ENCODE data around the gene NEDD9. TPM values are rescaled to one million over a fixed set of nuclear protein-coding genes. Genes with fewer than 3 reads are reported as not detected.

NEDD9 gene
- polyA plus RNA-seq, 1 donor (not counting 4 experiments of a cell fraction or from before 2014, with no cell fraction given): 3.3 TPM

- no peak for FAIRE-seq
These were observed 31.6 kb upstream of the NEDD9 start for GRCh38 chr6:11264100-11264499.

GRCh38 chr6:11263291-11263775, 30.9 kb upstream of the NEDD9 start:
- Histone ChIP-seq H3K9me3 (ENCODE audit: control insufficient read depth, low read depth, low read length) (no peaks in the 10 kb centered on the region), H3K9me1 (ENCODE audit: control insufficient read depth, extremely low read depth, insufficient read depth, low read length) (no peaks in the 10 kb centered on the region), H3K27me3 (ENCODE audit: control insufficient read depth, extremely low read depth, insufficient read depth, low read length) (no peaks in the 10 kb centered on the region), H4K20me1 (ENCODE audit: control insufficient read depth, extremely low read depth, insufficient read depth, low read length) (no peaks in the 10 kb centered on the region), H3K27ac (ENCODE audit: control insufficient read depth, insufficient read depth, low read length) (no peak overlapping the region), H2AFZ (ENCODE audit: control insufficient read depth, low read length) (peak overlapping the region; percentile 57), H3K36me3 (ENCODE audit: control insufficient read depth in 2 of 2, extremely low read depth in 1 of 2, insufficient read depth in 2 of 2, low read length in 2 of 2) (no peaks in the 10 kb centered on the region), H3K4me1 (ENCODE audit: control insufficient read depth, extremely low read depth, insufficient read depth, low read length) (peaks cover 12% of the 10 kb centered on the region), H3K79me2 (ENCODE audit: control insufficient read depth, insufficient read depth, low read length) (no peaks in the 10 kb centered on the region), H3K4me3 (ENCODE audit: control insufficient read depth in 2 of 3, extremely low read depth in 1 of 3, insufficient read depth in 2 of 3, low read depth in 1 of 3, low read length in 3 of 3) (no peak overlapping the region), H3K4me2 (ENCODE audit: control insufficient read depth, extremely low read depth, insufficient read depth, low read depth, low read length) (peak overlapping the region; percentile 50), H3K9ac (ENCODE audit: control insufficient read depth, extremely low read depth, insufficient read depth, low read length) (no peak overlapping the region)
- FAIRE-seq: peak; percentile 81
- TF ChIP-seq EZH2 (IDR thresholded peaks at IDR 0.05; ENCODE audit: low read length) (no peak), CTCF (optimal IDR thresholded peaks at IDR 0.05 in 1 of 3, IDR thresholded peaks at IDR 0.05 in 1 of 3, conservative IDR thresholded peaks at IDR 0.05 in 1 of 3; ENCODE audit: extremely low read depth in 1 of 3, insufficient read depth in 2 of 3, low read length in 3 of 3) (no peak)
- no peak for DNase-seq (ENCODE audit: low read depth, low spot score)
- dilution Hi-C loops (cut with MboI; ENCODE audit: extremely low pct_ligation_motif_present, low sequenced_read_pairs): no loop called here

More at GRCh38 chr6:11264100-11264499, 31.6 kb upstream of the NEDD9 start:
- Histone ChIP-seq H3K9me1 (ENCODE audit: control insufficient read depth, extremely low read depth, insufficient read depth, low read length) (no peaks in the 10 kb centered on the region), H3K79me2 (ENCODE audit: control insufficient read depth, insufficient read depth, low read length) (no peaks in the 10 kb centered on the region), H3K27me3 (ENCODE audit: control insufficient read depth, extremely low read depth, insufficient read depth, low read length) (no peaks in the 10 kb centered on the region), H3K9ac (ENCODE audit: control insufficient read depth, extremely low read depth, insufficient read depth, low read length) (no peak overlapping the region), H3K36me3 (ENCODE audit: control insufficient read depth in 2 of 2, extremely low read depth in 1 of 2, insufficient read depth in 2 of 2, low read length in 2 of 2) (no peaks in the 10 kb centered on the region), H3K4me1 (ENCODE audit: control insufficient read depth, extremely low read depth, insufficient read depth, low read length) (peaks cover 6% of the 10 kb centered on the region), H3K9me3 (ENCODE audit: control insufficient read depth, low read depth, low read length) (no peaks in the 10 kb centered on the region), H3K4me2 (ENCODE audit: control insufficient read depth, extremely low read depth, insufficient read depth, low read depth, low read length) (no peak overlapping the region), H2AFZ (ENCODE audit: control insufficient read depth, low read length) (no peak overlapping the region), H3K27ac (ENCODE audit: control insufficient read depth, insufficient read depth, low read length) (no peak overlapping the region), H3K4me3 (ENCODE audit: control insufficient read depth in 2 of 3, extremely low read depth in 1 of 3, insufficient read depth in 2 of 3, low read depth in 1 of 3, low read length in 3 of 3) (no peak overlapping the region), H4K20me1 (ENCODE audit: control insufficient read depth, extremely low read depth, insufficient read depth, low read length) (no peaks in the 10 kb centered on the region)
- dilution Hi-C loops (cut with MboI; ENCODE audit: extremely low pct_ligation_motif_present, low sequenced_read_pairs): no loop called here
- TF ChIP-seq EZH2 (IDR thresholded peaks at IDR 0.05; ENCODE audit: low read length) (no peak), CTCF (optimal IDR thresholded peaks at IDR 0.05 in 1 of 3, IDR thresholded peaks at IDR 0.05 in 1 of 3, conservative IDR thresholded peaks at IDR 0.05 in 1 of 3; ENCODE audit: extremely low read depth in 1 of 3, insufficient read depth in 2 of 3, low read length in 3 of 3) (no peak)
- no peak for DNase-seq (ENCODE audit: low read depth, low spot score)
